Sigmoid colon (tissue), 4 donors: ENCODE measurements around the gene G6PC1.
"Not testable (repeated sequence)": the region's sequence is repeated elsewhere in the genome, so short reads cannot be mapped to it uniquely, and the experiment has no call there.

Experiments
- CTCF ChIP-seq, 4 experiments: fragments of 450-650 bp in 3 of 4; fragments of 200-600 bp in 1 of 4; IDR thresholded peaks; one replicate each; pipeline ENCODE4 v1.5.1; 2016 to 2019; ENCODE audit warnings: antibody characterized with exemption in 4 of 4, mild to moderate bottlenecking in 3 of 4, moderate library complexity in 2 of 4
- POLR2A ChIP-seq, 2 donors: fragments of 450-650 bp; IDR thresholded peaks; one replicate each; pipeline ENCODE4 v1.6.1; 2016; ENCODE audit warnings: antibody characterized with exemption in 2 of 2, mild to moderate bottlenecking in 2 of 2, moderate library complexity in 2 of 2
- POLR2AphosphoS5 ChIP-seq, 4 donors: sonication (generic); formaldehyde crosslinking; IDR thresholded peaks; one replicate each; pipeline ENCODE4 v1.6.1; 2017; ENCODE audit warnings: antibody characterized with exemption in 4 of 4

- TF ChIP-seq POLR2A (IDR thresholded peaks at IDR 0.05) (peak in 1 of 2 donors; percentile 38), POLR2AphosphoS5 (IDR thresholded peaks at IDR 0.05) (peak; percentile 12 to 76 (median 72))
- TF ChIP-seq CTCF (IDR thresholded peaks at IDR 0.05), result not testable (repeated sequence)
Observed at GRCh38 chr17:42851371-42852240, 49.0 kb upstream of the G6PC1 start.
